GM13977 (cell line): ENCODE measurements around the gene GLI1.

Experiments used
- DNase-seq: peaks from one replicate; pipeline ENCODE4 v3.0.0; 2012; ENCODE audit warnings: low spot score
- CTCF ChIP-seq: IDR thresholded peaks from 2 replicates; pipeline ENCODE4 v1.5.1; 2012; ENCODE audit warnings: mild to moderate bottlenecking, control low read depth; ENCODE audit not compliant: insufficient read depth; ENCODE audit errors: extremely low read depth, missing control alignments
- in situ Hi-C: fragments of 300-500 bp; cut with MboI; formaldehyde crosslinking; loops from one replicate; pipeline ENCODE4 v1.12.0; 2022; ENCODE audit warnings: low sequenced_read_pairs, low pct_unique_long_range_greater_than_20kb, mixed read lengths, inconsistent platforms; ENCODE audit not compliant: unreplicated experiment

GLI1 gene

DNA sequence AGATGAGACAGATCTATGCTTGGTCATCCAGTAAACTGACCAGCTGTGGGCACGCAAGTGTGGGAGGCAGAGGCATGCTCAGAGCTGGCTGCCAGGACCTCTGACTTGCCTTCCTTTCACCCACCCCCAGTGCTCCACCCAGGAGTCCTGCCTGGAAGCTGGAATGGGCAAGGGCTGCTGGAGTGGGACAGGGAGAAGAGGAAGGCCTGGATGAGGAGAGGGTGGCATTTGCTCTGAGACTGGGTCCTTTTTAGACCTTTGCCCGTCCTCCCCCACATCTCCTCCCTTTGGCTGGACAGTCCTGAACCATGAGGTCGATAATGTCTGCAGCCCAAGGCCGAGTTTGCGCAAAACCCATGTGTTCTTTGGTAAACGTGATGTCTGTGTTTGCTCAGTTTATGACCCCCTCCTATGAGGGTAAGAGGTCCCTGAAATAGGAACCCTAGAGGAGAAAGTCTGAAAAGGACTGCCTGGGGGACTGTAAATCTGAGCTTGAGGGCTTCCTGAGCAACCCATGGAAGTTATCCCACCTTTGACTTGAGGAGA lies 8.3 kb upstream of the GLI1 start:
- in situ Hi-C loops: loop anchor here (10.0 kb wide), 2 partner anchors 147 to 187 kb away; no protein-coding TSS in a partner anchor
- TF ChIP-seq CTCF: no peak
- no peak for DNase-seq

GRCh38 chr12:57452181-57452936 lies 7.2 kb upstream of the GLI1 start:
- in situ Hi-C loops: loop anchor here (10.0 kb wide), 2 partner anchors 148 to 188 kb away; no protein-coding TSS in a partner anchor

GRCh38 chr12:57452937-57453509 lies 6.6 kb upstream of the GLI1 start:
- in situ Hi-C loops: loop anchor here (10.0 kb wide), 2 partner anchors 148 to 188 kb away; no protein-coding TSS in a partner anchor
- DNase-seq: no peak

More at GRCh38 chr12:57452181-57452936, 7.2 kb upstream of the GLI1 start:
- DNase-seq: no peak
- no peak for TF ChIP-seq CTCF

GRCh38 chr12:57454213-57454565 lies 5.4 kb upstream of the GLI1 start:
- in situ Hi-C loops: loop anchor here (10.0 kb wide), 2 partner anchors 149 to 189 kb away; no protein-coding TSS in a partner anchor
- no peak for DNase-seq
- no peak for TF ChIP-seq CTCF

More at GRCh38 chr12:57452937-57453509, 6.6 kb upstream of the GLI1 start:
- peak; percentile 97 for TF ChIP-seq CTCF

DNA sequence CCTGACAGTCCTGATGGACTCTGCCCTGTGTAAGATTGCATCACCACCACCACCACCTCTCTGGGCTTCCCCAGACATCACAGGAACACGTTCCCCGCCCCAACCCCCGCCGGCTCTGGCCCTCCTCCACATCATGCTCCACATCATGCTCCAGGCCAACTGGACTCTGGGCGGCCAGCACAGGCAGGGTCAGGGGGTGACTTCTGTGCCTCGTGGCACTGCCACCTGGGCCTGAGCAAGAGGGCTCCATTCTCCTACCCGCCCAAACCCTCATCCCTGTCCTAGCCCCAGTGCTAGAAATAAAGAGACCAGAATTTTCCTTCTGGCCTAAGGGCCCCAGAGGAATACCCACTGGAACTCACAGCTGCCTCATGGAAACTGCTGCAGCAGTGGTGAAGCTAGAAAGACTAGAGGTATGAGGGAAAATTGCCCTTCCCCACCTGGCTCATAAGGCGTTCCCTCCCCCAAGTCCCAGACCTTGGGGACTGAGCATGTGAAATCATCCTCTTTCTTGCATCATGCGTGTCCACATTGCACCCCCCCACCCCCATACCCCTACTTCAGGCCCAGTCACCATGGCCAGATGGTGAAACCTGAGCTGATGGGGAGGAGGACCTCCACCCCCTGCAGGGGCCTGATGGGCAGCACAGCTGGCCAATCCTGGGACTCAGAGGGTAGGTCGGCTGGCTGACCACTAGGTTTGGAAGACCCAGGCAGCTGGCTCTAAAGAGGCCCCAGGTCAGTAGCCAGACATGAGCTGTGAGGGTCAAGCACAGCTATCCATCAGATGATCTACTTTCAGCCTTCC lies 4.8 kb upstream of the GLI1 start, which contains the start of gene INHBE:
INHBE (plus strand) TSS at position 742 of the 808 bp plus-strand sequence. CDS start 230 bp downstream, outside the sequence.
- in situ Hi-C loops: loop anchor here (10.0 kb wide), 2 partner anchors 150 to 190 kb away; no protein-coding TSS in a partner anchor
- no peak for TF ChIP-seq CTCF
- no peak for DNase-seq
